COLO668 (cell line): Measurements from ENCODE around the gene TCF23.
"Not testable (repeated sequence)": the region's sequence is repeated elsewhere in the genome, so short reads cannot be mapped to it uniquely, and the experiment has no call there.

Experiments used
- DNase-seq: peaks from one replicate; lab custom pipeline; 2025; ENCODE audit not compliant: unreplicated experiment; lab: John Stamatoyannopoulos, UW

The TCF23 gene

DNA sequence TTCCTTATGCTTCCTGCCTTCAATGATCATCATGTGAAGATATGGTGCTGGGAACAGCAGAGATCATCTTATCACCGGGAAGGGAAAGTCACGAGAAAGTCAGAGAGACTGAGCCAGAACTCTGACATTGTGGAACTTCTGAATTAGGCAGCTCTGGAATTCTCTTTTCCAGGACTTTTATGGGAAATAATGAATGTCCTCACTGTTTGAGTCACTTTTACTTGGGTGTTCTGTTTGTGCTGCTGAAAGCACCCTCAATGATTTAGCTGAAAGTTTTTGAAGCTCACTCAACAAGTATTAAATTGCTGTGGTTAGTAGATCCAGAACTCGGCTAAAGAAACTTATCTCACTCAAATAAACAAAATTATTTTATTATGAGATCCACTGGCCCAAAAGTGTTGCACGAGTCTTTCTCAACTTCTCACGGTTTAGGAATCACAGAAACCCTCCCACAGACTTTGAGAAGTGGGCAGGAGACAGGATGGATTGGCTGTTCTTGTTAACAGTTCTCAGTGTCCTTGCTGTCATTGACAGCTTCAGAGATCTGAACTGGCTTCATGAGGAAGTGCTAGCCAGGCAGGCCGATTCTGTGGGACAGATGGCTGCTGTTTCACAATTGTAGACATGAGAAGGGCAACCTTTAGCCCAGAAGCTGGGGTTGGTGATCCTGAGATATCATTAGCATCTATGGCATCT, 36.7 kb downstream of the TCF23 start:
- no peak for DNase-seq

DNA sequence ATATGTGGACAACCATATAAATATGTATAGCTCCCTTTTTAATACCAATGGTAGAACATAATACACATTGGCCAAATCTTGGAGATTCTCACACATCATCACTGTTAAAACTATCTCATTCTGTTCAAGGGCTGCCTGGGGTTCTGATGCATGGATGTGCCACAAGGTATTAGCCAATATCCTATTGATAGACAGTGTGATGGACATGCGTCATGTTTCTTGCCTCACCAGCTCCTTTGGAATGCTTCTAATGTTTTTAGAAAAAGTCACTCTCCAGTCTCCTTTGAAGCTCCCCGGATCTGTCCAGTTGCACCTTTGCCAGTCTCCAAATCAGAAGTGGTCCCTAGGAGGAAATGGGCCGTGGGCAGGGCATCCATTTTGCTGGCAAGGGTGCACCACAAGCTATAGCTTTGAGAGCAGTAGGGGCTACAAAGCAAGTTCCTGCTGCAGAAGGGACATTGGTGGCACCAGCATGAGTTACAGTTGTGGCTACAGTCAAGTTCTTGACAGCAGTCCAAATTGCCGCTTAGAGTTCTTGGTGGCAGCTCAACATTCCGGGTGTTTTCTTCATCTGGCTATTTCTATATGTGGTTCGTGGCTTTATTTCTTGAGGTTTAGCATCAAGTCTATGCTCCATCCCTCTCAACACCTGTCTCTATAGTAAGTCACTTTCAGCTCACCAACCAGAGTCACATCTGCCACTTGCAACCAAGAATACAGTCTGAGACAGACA, 38.0 kb downstream of the TCF23 start:
- no peak for DNase-seq

DNA sequence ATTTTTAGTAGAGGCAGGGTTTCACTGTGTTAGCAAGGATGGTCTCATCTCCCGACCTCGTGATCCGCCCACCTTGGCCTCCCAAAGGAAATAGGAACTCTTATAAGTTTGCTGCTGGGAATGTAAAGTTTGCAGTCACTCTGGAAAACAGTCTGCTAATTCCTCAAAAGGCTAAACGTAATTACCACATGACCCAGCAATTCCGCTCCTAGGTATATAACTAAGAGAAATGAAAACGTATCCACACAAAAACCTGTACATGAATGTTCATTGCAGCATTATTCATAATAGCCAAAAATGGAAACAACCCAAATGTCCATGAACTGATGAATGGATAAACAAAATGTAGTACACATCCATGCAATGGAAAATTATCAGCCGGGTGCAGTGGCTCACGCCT, 41.2 kb downstream of the TCF23 start:
- DNase-seq, result no peak

DNA sequence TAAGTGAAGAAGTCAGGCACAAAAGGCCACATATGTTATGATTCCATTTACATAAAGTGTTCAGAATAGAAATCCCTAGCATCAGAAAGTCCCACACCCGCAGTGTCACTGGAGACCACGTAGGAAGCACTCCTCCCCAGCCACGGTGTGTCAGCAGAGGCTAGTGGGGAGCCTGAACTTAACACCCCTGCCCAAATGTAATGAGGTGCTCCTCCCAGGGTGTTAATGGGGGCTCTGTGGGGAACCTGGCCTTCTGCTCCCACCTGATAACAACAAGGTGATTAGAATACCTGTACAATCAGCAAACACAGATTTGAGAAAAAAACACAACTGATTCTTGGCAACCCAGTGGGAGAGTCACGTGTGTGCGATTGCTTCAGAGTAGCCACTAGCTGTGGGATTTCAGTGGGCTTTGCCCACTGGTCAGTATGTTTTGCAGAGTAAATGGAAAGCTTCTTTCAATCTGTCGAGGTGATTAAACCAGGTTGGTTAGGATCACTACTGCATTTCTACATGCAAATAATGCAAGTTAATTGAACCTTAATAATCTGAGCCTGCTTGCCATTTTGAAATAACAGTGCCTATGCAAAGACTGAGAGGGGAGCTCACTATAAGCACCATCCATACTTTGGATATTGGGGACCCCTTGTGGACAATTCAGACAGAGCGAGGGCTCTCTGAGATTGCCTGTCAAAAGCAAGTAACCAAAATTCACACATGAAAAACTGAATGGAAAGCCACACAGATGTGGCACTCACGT, 42.4 kb downstream of the TCF23 start:
- peak; percentile 35 for DNase-seq

DNA sequence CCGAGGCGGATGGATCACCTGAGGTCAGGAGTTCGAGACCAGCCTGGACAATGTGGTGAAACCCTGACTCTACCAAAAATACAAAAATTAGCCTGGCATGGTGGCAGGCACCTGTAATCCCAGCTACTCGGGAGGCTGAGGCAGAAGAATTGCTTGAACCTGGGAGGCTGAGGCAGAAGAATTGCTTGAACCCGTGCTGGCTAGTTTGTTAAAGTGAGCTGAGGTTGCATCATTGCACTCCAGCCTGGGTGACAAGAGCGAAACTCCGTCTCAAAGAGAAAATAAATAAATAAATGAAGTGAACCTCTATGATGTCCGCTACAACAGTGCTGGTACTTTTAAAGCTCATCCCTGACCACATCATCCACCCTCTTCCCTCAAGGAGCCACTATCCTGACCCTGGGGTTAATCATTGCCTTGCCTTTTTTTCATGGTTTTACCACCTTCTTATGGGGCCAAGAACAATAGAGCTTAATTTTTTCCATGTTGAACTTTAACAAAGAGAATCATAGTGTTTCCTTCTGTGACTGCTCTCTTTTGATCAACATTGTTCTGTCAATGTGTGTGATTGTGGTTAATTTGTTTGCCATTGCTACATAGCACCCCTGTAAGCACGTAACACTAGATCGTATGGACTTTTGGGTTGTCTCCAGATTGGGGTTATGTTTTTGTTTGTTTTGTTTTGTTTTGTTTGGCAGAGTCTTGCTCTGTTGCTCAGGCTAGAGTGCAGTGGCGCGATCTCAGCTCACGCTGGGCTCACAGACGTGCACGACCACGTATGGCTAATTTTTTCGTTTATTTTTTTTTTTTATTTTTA, 45.9 kb downstream of the TCF23 start:
- DNase-seq, result no peak

DNA sequence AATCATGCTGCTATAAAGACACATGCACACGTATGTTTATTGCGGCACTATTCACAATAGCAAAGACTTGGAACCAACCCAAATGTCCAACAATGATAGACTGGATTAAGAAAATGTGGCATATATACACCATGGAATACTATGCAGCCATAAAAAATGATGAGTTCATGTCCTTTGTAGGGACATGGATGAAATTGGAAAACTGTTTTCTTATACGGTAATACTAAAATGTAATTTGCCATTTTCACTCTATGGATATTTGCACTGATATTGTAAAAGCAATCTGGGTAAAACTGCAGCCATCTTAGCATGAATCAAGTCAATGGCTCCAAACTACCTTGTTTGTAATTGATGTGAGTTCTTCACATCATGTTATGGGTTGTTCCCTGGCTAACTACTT, 47.0 kb downstream of the TCF23 start:
- DNase-seq, result not testable (repeated sequence)

DNA sequence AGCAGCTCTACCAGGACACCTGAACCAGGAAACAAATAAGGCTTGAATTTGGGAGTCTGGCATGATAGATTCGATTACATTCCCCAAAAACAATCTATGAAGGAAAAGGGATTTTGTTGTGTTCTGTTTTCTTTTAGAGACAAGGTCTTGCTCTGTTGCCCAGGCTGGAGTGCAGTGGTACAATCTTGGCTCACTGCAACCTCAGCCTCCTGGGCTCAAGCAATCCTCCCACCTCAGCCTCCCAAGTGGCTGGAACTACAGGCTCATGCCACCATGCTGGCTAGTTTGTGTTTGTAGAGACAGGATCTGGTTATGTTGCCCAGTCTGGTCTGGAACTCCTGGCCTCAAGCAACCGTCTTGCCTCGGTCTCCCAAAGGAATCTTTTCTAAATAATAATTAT, 49.3 kb downstream of the TCF23 start:
- not testable (repeated sequence) for DNase-seq

DNA sequence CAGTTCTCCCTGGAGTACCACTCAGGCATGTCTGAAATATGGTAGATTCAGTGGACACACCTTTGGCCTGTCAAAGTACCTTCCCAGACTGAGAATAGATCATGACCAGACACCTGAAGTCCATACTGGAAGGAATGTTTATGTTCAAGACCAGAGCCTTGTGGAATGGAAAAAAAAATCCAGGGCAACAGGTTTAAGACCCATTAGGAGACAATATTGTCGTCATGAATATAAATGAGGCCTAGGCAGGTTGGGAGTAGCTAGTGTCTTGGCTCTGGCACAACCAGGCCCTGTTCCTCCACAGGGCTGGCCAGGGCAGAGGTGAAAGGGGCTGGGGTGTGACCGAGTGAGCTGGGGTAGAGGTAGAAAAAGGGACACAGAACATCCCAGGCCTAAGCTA, 49.8 kb downstream of the TCF23 start:
- no peak for DNase-seq

DNA sequence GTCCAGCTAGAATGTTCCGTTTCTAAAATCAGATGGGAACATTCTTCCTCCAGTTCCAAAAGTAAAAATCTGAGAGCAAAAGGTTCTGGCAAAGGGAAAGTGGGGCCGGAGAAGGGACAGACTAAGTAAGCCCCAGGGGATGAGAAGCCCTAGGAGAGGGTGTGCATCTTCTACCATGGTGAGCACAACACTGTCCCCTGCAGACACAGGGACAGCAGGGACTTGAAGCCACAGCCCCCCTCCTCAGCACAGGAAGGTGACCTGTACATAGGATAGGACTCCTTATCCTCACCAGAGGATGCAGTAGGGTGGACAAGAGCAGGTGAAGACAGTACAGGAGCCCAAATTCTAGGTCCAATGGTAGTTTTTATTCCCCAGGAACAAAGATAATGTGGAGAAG, 50.4 kb downstream of the TCF23 start:
- no peak for DNase-seq

DNA sequence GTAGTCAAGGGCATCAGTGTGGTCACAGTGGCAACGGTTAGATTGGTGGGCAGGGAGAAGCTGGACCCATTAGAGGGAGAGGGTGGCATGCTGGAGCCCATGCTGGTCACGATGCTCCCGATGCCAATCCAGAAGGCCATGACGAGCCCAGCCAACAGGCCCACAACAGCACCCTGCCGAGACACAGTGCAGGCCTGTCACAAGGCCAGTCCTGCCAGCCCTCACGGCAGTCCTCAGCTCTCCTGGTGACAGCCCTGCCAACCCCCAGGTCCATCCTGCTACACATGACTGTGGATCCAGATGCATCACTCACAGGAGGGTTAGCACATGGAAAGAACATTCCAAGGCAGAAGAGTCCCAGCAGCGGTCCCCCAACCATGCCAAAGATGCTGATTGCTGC, 52.9 kb downstream of the TCF23 start:
- DNase-seq, result no peak

DNA sequence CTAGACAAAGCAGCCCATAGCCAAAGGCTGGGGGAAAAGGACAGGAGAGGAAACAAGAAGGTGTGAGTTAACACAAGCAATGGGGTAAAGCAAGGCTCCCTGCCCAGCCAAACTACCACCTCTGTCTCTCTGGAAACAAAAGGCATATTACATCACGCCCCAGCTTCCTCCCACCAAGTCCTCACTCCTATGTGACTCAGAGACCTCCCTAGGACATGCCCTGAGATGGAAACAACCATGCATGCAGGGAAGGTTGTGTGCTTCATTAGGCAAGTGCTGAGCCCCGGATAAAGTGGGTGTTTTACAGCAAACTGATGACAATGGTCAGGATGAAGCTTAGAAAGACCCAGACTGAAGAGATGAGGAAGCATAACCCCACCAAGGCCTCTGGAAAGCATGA, 54.0 kb downstream of the TCF23 start:
- no peak for DNase-seq

DNA sequence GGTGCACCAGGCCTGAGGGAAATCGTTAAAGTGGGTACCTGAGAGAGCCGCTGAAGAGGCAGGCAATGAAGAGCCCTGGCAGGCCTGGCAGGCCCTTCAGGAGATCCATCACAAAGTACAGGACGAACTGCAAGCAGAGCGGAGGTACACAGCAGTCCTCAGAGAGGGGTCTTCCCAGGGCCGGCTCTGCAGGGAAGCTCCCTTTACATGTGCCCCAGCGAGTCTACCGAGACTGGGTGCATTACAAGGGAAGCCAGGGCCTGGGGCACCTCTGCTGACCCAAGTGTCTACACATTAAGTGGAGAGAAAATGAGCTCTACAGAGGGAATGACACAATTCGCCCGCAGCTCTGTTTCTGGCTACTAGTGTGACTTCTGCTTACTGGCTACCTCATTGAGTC, 54.9 kb downstream of the TCF23 start:
- DNase-seq, result no peak

DNA sequence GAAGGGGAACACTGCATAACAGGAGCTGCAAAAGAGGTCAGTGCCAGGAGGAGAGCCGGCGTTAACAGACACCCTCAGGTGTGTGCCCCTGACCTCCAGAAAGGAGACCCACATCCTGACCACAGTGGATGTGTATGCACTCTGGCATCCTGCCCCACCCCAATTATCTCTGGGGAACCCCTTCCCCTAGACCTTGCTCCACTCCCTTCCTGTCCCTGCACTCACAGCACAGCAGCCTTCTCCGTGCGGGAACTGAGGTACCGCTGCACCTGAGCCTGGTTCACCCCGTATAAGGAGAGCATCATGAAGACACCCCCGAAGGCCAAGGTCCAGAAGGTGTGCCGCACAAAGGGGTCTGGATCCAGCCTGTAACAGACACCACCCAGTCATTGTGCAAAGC, 55.8 kb downstream of the TCF23 start:
- no peak for DNase-seq

DNA sequence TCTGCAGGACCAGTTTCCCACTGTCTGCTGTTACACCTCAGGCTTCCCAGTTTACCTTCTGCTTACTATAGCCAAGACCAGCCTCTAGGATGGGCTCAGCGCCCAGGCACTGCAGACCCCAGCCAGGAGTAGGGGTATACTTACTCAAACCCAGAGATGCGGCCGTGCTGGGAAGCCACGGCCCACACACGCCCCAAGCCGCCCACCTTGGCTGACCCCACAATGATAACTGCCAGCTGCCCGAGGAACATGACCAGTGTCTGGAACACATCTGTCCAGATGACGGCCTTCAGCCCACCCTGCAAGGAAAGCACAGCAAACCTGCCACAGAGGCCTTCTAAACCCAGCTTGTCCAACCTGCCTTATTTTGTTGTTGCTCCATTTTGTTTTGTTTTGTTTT, 56.4 kb downstream of the TCF23 start:
- no peak for DNase-seq

DNA sequence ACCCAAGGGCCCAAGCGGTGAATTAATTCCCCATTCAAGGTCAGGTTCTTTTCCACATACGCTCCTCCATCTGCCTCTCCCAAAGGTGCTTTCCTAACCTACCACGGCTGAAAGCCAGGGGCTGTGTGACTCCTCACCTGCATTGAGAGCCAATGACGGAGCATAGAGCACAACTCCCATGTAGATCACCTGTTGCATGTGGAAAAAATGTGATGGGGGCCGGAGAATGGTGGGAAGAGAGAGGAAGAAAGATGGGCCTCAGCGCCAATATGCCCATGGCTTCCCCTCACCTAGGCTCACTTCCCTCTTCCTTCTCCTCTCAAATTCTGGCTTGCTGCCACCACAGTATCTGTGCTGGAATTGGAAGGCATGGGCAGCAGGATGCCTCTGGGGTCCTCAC, 57.5 kb downstream of the TCF23 start:
- DNase-seq, result no peak
